Cerebellar nuclear complex (tissue), 1 donor: ENCODE results near the gene PHPT1.
"Not testable (repeated sequence)": the region's sequence is repeated elsewhere in the genome, so short reads cannot be mapped to it uniquely, and the experiment has no call there.

ENCODE experiments used
- DNase-seq, 2 experiments: peaks; one replicate each; lab custom pipeline; 2025; lab: John Stamatoyannopoulos, UW

Gene PHPT1

GRCh38 chr9:136860933-136861873, 12.0 kb downstream of the PHPT1 start:
- no peak for DNase-seq

GRCh38 chr9:136861874-136862457, 12.8 kb downstream of the PHPT1 start:
- DNase-seq: no peak

GRCh38 chr9:136862849-136863622, 13.8 kb downstream of the PHPT1 start:
- DNase-seq: no peak

DNA sequence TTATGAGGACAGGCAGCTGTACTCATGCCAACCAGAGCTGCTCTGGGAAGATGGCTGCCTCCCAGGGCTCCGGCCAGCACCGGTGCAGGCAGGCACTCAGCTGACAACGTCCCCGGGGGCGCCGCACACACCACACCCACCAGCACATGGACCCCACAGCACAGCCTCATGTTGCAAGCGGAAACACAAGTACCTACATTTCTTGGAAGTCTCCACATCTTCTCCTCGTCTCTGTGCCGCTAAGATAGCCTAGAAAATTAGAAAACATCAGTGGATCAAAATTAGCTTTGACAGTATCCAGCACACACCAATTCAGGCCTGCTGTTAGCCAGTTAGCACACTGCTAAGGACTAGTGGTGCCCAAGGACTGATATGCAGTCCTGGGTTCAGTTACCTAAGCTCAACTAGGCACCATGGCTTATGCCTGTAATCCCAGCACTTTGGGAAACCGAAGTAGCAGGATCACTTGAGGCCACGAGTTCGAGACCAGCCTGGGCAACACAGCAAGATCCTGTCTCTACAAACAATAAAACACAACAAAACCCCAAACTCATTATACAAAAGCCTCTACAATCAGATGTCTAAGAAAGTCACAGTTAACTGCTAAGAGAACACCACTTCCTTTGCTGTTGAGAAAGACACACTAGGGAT, 14.5 kb downstream of the PHPT1 start:
- no peak for DNase-seq

DNA sequence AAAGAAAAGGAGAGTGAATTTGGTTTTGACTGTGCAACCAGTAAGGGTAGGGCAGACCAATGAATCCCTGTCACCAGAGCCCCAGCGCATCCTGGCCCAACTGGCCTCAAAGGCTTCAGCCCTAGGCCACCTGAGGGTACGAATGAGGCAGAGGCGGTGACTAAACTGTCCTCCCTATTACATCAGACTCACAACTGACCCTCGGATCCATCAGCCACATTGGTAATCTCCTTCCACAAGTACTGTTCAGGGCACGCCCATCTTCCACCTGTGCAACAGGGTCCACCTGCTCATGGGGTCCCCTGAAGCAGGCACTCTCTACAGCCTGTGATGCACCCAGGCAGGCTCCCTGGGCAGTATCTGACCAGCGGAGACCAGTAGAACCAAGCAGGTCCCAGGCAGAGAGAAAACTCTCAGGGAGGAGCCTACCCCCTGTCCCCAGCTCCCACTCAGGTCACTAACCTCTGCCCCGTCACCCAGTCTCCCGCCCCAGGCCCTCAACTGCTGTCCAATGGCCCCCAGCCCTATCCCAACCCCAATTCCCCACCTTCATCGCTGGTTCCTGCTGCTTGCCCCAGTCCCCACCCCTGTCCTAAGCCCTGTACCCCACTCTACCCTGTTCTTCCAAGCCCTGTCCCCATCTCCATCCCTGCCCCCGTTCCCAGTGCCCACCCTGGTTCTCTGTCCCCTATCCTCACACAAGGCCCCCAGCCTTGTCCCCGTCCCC, 16.0 kb downstream of the PHPT1 start:
- no peak for DNase-seq

- no peak for DNase-seq
Observed at GRCh38 chr9:136865768-136866103, 16.5 kb downstream of the PHPT1 start.

DNA sequence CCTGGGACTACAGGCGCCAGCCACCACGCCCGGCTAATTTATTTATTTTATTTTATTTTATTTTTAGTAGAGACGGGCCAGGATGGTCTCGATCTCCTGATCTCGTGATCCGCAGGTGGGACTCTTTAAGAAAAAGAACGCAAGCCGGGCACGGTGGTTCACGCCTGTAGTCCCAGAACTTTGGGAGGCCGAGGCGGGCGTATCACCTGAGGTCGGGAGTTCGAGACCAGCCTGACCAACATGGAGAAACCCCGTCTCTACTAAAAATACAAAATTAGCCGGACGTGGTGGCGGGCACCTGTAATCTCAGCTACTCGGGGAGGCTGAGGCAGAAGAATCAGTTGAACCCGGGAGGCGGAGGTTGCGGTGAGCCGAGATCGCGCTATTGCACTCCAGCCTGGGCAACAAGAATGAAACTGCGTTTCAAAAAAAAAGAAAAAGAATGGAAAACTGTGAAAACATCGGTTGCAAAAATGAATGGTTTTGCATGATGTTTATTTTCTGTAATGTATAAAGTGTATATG, 17.8 kb downstream of the PHPT1 start:
- DNase-seq: not testable (repeated sequence)

DNA sequence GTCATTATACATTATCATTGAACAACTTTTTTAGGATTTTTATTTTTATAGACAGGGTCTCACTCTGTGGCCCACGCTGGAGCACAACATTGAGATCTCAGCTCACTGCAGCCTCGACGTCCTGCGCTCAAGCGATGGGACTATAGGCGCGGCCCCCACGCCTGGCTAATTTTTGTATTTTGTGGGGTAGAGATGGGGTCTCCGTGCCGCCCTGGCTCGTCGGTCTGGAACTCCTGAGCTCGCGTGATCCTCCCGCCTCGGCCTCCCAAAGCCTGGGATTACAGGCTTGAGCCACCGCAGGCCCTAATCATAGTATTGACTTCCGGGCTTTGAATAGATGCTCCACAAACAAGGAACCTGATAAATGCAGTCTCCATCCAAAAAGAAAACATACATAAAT, 18.3 kb downstream of the PHPT1 start:
- DNase-seq: no peak

DNA sequence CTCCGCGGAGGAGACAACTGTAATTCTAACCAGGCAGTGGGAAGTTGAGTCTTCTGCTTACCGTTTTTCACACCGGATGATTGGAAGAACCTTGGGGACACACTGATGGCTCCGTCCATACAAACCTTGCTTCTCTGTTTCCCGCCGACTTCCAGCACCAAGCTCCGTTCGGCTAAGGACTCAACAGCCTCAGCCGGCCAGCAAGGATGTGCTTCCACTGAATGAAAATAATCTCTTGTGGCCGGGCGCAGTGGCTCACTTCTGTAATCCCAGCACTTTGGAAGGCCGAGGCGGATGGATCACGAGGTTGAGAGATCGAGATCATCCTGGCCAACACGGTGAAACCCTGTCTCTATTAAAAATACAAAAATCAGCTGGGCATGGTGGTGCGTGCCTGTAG, 18.7 kb downstream of the PHPT1 start:
- no peak for DNase-seq

GRCh38 chr9:136868644-136869043, 19.4 kb downstream of the PHPT1 start:
- peak in 1 of 2 experiments; percentile 69 for DNase-seq

DNA sequence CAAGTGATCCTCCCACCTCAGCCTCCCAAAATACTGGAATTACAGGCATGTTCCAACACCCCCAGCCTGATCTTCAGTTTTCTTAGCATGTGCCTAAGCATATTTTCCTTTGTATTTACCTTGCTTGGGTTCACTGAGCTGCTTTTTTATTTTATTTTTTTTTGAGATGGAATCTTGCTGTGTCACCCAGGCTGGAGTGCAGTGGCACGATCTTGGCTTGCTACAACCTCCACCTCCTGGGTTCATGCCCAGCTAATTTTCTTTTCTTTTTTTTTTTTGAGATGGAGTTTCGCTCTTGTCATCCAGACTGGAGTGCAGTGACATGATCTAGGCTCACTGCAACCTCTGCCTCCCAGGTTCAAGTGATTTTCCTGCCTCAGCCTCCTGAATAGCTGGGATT, 20.4 kb downstream of the PHPT1 start:
- DNase-seq: not testable (repeated sequence)

- DNase-seq: no peak
Observed at GRCh38 chr9:136875155-136875554, 25.9 kb downstream of the PHPT1 start.

DNA sequence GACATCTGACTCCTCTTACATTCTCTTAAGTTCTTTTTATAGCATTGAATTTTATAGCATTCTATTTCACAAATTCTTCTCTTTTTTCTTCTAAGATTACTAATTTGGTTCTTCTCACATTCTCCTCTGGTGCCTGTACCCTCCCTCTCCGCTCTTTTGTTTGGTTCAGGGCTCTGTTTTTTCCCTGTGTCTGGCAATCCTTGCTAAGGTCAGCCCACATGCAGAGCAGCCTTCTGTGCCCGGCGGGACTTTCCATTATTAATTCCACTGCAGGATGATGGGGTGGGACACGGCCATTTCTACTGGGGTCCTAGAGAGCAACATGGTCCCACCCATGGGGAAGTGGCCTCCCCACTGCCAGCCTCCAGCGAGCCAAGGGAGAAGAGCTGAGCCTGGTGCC, 27.3 kb downstream of the PHPT1 start:
- peak in 1 of 2 experiments; percentile 52 for DNase-seq

- DNase-seq: no peak
Observed at GRCh38 chr9:136880651-136881050, 31.4 kb downstream of the PHPT1 start.

GRCh38 chr9:136881691-136882108, 32.5 kb downstream of the PHPT1 start:
- DNase-seq: no peak

DNA sequence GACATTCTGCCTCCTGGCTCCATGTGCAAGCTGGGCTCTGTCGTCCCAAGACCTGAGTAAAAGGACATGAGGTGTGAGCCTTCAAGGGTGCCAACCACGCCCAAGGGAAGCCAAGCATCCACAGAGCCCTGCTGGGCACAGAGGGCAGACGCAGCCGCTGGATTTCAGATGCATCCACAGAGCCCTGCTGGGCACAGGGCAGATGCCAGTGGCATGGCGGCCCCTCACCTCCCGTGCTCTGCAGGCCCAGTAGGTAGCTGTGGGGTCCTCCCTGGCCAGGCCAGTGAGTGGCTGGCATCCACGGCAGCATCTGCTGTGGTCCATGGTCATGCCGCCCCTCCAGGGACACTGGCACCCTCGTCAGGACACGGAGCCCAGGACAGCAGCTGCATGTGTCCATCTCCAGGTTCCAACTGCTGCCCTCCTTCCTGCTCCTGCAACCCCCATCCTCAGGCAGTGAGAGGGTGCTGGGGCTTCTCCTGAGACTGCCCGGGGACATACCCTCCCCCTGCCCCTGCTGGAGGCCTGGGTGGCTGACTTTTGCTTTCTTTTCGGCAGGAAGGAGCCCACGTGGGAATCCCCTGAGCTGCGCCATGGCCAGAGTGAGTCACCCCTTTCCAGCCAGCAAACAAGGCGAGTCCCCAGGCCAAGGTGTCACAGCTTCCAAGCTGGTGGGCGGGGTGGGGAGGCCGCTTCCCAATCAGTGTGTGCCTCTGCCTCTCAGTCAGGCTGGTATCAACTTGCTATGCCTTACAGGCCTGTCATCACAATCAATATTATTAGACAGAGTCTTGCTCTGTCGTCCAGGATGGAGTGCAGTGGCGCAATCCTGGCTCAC, 33.1 kb downstream of the PHPT1 start:
- no peak for DNase-seq

DNA sequence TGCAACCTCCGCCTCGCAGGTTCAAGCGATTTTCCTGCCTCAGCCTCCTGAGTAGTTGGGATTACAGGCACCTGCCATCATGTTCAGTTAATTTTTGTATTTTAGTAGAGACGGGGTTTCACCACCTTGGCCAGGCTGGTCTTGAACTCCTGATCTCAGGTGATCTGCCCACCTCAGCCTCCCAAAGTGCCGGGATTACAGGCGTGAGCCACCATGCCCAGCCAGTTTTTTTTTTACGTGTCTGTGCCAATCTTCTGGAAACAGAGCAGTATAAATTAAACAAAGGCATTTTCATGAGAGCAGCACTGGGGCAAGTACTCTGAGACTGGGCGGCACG, 33.7 kb downstream of the PHPT1 start:
- not testable (repeated sequence) for DNase-seq

DNA sequence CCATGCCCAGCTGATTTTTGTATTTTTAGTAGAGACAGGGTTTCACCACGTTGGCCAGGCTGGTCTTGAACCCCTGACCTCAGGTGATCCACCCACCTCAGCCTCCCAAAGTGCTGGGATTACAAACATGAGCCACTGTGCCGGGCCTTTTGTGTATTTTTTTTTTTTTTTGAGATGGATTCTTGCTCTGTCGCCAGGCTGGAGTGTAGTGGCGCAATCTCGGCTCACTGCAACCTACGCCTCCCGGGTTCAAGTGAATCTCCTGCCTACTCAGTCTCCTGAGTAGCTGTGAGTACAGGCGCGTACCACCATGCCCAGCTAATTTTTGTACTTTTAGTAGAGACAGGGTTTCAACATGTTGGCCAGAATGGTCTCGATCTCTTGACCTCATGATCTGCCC, 34.5 kb downstream of the PHPT1 start:
- not testable (repeated sequence) for DNase-seq

GRCh38 chr9:136885950-136886578, 36.9 kb downstream of the PHPT1 start, which contains the start of gene TRAF2:
Gene TRAF2 (plus strand): TSS chr9:136886516. CDS start chr9:136898741, 12,225 bp downstream.
- peak; percentile 77 to 84 for DNase-seq
